ENCODE results near the gene PDE1A.

DNA sequence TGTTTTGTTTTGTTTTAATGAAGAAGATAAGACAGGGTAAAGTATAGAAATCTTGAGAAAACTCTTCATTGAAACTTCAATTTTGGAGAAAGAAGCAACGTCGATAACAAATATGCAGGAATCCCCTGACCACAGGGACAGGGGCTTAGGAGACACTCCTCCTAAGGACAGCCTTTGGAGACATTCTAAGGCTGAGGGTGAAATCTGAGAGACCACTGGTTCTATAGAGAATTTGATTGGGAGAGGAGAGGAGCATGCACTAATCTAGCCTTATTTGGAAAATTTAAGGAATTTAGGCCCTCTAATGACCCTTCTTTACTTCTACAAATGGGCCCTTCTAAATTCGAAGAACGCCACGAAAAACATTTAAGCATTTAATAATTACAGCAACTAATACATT is 233.5 kb downstream of the PDE1A start:
- no peak for TF ChIP-seq POLR2A (IDR thresholded peaks at IDR 0.05)
- TF ChIP-seq, protein P1, sequence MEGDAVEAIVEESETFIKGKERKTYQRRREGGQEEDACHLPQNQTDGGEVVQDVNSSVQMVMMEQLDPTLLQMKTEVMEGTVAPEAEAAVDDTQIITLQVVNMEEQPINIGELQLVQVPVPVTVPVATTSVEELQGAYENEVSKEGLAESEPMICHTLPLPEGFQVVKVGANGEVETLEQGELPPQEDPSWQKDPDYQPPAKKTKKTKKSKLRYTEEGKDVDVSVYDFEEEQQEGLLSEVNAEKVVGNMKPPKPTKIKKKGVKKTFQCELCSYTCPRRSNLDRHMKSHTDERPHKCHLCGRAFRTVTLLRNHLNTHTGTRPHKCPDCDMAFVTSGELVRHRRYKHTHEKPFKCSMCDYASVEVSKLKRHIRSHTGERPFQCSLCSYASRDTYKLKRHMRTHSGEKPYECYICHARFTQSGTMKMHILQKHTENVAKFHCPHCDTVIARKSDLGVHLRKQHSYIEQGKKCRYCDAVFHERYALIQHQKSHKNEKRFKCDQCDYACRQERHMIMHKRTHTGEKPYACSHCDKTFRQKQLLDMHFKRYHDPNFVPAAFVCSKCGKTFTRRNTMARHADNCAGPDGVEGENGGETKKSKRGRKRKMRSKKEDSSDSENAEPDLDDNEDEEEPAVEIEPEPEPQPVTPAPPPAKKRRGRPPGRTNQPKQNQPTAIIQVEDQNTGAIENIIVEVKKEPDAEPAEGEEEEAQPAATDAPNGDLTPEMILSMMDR (IDR thresholded peaks at IDR 0.05), result no peak

Measured in breast epithelium (tissue), 3 donors.